B cell (primary cell): ENCODE measurements around the gene NRGN.

ENCODE experiments used
- EZH2 ChIP-seq: IDR thresholded peaks from 2 replicates; pipeline ENCODE4 v1.6.1; 2012; ENCODE audit warnings: borderline replicate concordance, low read depth, mild to moderate bottlenecking, moderate library complexity, low read length; ENCODE audit not compliant: insufficient read depth, poor library complexity, severe bottlenecking
- TF ChIP-seq, protein P1 (sequence below): fragments of 200-600 bp; IDR thresholded peaks from one replicate; pipeline ENCODE4 v1.8.0; 2022; ENCODE audit warnings: antibody characterized with exemption, mild to moderate bottlenecking

DNA sequence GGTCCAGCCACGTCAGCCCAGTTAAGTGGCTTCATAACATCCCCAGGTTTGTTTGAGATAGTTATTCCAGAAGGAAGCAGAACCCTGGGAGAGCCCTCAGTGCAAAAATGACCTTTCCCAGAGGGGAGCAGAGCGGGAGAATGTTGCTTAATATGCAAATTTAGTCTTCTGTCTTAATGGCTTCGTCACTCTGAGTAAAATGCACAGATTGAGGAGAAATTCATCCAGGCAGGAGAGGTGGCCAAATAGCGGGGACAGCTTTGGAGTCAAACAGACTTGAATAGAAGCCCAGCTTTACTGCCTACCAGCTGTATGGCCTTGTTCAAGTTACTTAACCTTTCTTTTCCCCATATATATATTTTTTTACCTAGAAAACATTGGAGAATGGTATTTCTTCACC lies 12.3 kb upstream of the NRGN start:
- TF ChIP-seq, protein P1, sequence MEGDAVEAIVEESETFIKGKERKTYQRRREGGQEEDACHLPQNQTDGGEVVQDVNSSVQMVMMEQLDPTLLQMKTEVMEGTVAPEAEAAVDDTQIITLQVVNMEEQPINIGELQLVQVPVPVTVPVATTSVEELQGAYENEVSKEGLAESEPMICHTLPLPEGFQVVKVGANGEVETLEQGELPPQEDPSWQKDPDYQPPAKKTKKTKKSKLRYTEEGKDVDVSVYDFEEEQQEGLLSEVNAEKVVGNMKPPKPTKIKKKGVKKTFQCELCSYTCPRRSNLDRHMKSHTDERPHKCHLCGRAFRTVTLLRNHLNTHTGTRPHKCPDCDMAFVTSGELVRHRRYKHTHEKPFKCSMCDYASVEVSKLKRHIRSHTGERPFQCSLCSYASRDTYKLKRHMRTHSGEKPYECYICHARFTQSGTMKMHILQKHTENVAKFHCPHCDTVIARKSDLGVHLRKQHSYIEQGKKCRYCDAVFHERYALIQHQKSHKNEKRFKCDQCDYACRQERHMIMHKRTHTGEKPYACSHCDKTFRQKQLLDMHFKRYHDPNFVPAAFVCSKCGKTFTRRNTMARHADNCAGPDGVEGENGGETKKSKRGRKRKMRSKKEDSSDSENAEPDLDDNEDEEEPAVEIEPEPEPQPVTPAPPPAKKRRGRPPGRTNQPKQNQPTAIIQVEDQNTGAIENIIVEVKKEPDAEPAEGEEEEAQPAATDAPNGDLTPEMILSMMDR: no peak
- TF ChIP-seq EZH2: no peak
